A549 (cell line): ENCODE results near the gene CRACR2B. TPM values are rescaled to one million over a fixed set of nuclear protein-coding genes. Genes with fewer than 3 reads are reported as not detected.

Experiments
- ATAC-seq, 2 experiments: fragments of 200-7000 bp in 1 of 2; fragments of >200 bp in 1 of 2; cut with Nextera tagmentation in 1 of 2; cut with Tn5 transposase in 1 of 2; 3 replicates each; pipeline versions ENCODE4 v1.8.0 to v1.9.1; 2018 to 2020; ENCODE audit warnings: mild to moderate bottlenecking in 1 of 2, moderate library complexity in 1 of 2
- CTCF ChIA-PET: fragments of 300-600 bp; sonication (Branson Sonifier 250); formaldehyde crosslinking; extraction: SDS; loops from one replicate; lab custom pipeline; 2021; ENCODE audit warnings: antibody characterized with exemption, inconsistent platforms; lab: Yijun Ruan, JAX
- POLR2A ChIA-PET: fragments of 350-600 bp; formaldehyde crosslinking; extraction: SDS; loops from one replicate; lab custom pipeline; 2021; ENCODE audit warnings: antibody characterized with exemption, inconsistent platforms; lab: Yijun Ruan, JAX
- DNase-seq, 2 experiments: peaks; one replicate each; pipeline versions ENCODE4 v3.0.0 to v3.0.0-alpha.2; 2011 to 2016; ENCODE audit warnings: low read depth in 1 of 2, low spot score in 1 of 2
- FAIRE-seq: peaks from 2 replicates; lab custom pipeline; 2011; peaks lifted over from hg19 to GRCh38; lab: Jason Lieb, UNC
- H3K27ac ChIP-seq, 2 experiments: fragments of >200 bp; sonication (Bioruptor Twin); formaldehyde crosslinking; 3 replicates each; pipeline ENCODE4 v1.5.1; 2016 to 2017
- H3K4me1 ChIP-seq: fragments of >200 bp; sonication (Bioruptor Twin); formaldehyde crosslinking; 3 replicates; pipeline ENCODE4 v1.6.1; 2016
- H3K4me2 ChIP-seq: fragments of >200 bp; sonication (Bioruptor Twin); formaldehyde crosslinking; 3 replicates; pipeline ENCODE4 v1.6.1; 2016
- H3K4me3 ChIP-seq: fragments of >200 bp; sonication (Bioruptor Twin); formaldehyde crosslinking; 3 replicates; pipeline ENCODE4 v1.5.1; 2016
- H3K9me3 ChIP-seq: fragments of >200 bp; sonication (Bioruptor Twin); formaldehyde crosslinking; 3 replicates; pipeline ENCODE4 v1.6.1; 2016
- BCL3 ChIP-seq: fragments of >200 bp; sonication (Bioruptor Twin); formaldehyde crosslinking; IDR thresholded peaks from 3 replicates; pipeline ENCODE4 v1.6.1; 2016
- EP300 ChIP-seq, 2 experiments: fragments of >200 bp; sonication (Bioruptor Twin); formaldehyde crosslinking; IDR thresholded peaks; 2 replicates in 1 of 2; 3 replicates in 1 of 2; pipeline ENCODE4 v1.6.1; 2016 to 2017
- GATA3 ChIP-seq: IDR thresholded peaks from 2 replicates; pipeline ENCODE4 v1.6.1; 2012; ENCODE audit warnings: borderline replicate concordance
- HDAC2 ChIP-seq: fragments of 200-600 bp; sonication (generic); IDR thresholded peaks from 2 replicates; pipeline ENCODE4 v1.6.1; 2016
- HEYL ChIP-seq: fragments of 250-450 bp; sonication (Bioruptor Pico); IDR thresholded peaks from 2 replicates; pipeline ENCODE4 v1.8.0; 2021; ENCODE audit warnings: mild to moderate bottlenecking, moderate library complexity
- JUNB ChIP-seq: fragments of >200 bp; sonication (Bioruptor Twin); formaldehyde crosslinking; IDR thresholded peaks from 2 replicates; pipeline ENCODE4 v1.6.1; 2016
- KDM5A ChIP-seq: fragments of 200-600 bp; sonication (generic); IDR thresholded peaks from 2 replicates; pipeline ENCODE4 v1.6.1; 2016; ENCODE audit warnings: antibody characterized with exemption, mild to moderate bottlenecking
- MAFK ChIP-seq: fragments of 450-650 bp; IDR thresholded peaks from 2 replicates; pipeline ENCODE4 v1.6.1; 2014; ENCODE audit not compliant: partially characterized antibody
- MAZ ChIP-seq: fragments of 150-350 bp; IDR thresholded peaks from 2 replicates; pipeline ENCODE4 v1.6.1; 2014; ENCODE audit warnings: antibody characterized with exemption, low read depth, low read length, borderline replicate concordance
- NPAS2 ChIP-seq: fragments of 250-450 bp; sonication (Bioruptor Pico); IDR thresholded peaks from 2 replicates; pipeline ENCODE4 v1.8.0; 2022; ENCODE audit warnings: mild to moderate bottlenecking, moderate library complexity, borderline replicate concordance
- PBX3 ChIP-seq: IDR thresholded peaks from 2 replicates; pipeline ENCODE4 v1.6.1; 2012
- PHF8 ChIP-seq: fragments of 200-600 bp; sonication (generic); IDR thresholded peaks from 2 replicates; pipeline ENCODE4 v1.6.1; 2016; ENCODE audit warnings: low read depth, mild to moderate bottlenecking, antibody characterized with exemption, moderate library complexity, borderline replicate concordance
- RAD21 ChIP-seq, 2 experiments: fragments of >200 bp in 1 of 2; sonication (Bioruptor Twin) in 1 of 2; formaldehyde crosslinking in 1 of 2; IDR thresholded peaks in 1 of 2; conservative IDR thresholded peaks in 1 of 2; 2 replicates in 1 of 2; 3 replicates in 1 of 2; pipeline ENCODE4 v1.6.1; 2012 to 2018; ENCODE audit warnings: inconsistent platforms in 1 of 2
- RARB ChIP-seq: fragments of 250-450 bp; sonication (Bioruptor Pico); IDR thresholded peaks from 2 replicates; pipeline ENCODE4 v1.8.0; 2021; ENCODE audit warnings: mild to moderate bottlenecking, moderate library complexity
- RCOR1 ChIP-seq: fragments of 150-350 bp; IDR thresholded peaks from 2 replicates; pipeline ENCODE4 v1.6.1; 2014; ENCODE audit warnings: antibody characterized with exemption, low read length, low read depth
- SREBF2 ChIP-seq: fragments of 450-650 bp; IDR thresholded peaks from 2 replicates; pipeline ENCODE4 v1.6.1; 2014; ENCODE audit warnings: mild to moderate bottlenecking, moderate library complexity
- TFCP2L1 ChIP-seq: fragments of 250-450 bp; sonication (Bioruptor Pico); IDR thresholded peaks from 2 replicates; pipeline ENCODE4 v1.5.0; 2021; ENCODE audit warnings: mild to moderate bottlenecking
- TP53 ChIP-seq: fragments of 250-450 bp; sonication (Bioruptor Pico); IDR thresholded peaks from 2 replicates; pipeline ENCODE4 v1.5.0; 2021; ENCODE audit warnings: mild to moderate bottlenecking, moderate library complexity
- WGBS: methylation state at CpG from one replicate; pipeline ENCODE4 v1.1.6; 2017; ENCODE audit errors: missing lambda C conversion rate; 5-methylcytosine and 5-hydroxymethylcytosine counted together
- polyA plus RNA-seq, 4 experiments: library from polyadenylated mRNA; depleted of rRNA in 3 of 4; stranded (reverse); fragments of >200 nt; fragmentation: RNase III in 1 of 4; extraction: RNeasy Plus Mini Kit Qiagen cat#74134 plus additional on column Dnase treatment in 1 of 4; gene quantifications; 2 replicates in 3 of 4; 3 replicates in 1 of 4; pipeline ENCODE4 v1.2.3, GENCODE V29; 2011 to 2017
- TF ChIP-seq, protein P1 (sequence below): fragments of 450-650 bp; IDR thresholded peaks from 2 replicates; pipeline ENCODE4 v1.6.1; 2014; ENCODE audit warnings: antibody characterized with exemption
- TF ChIP-seq, protein P2 (sequence below): fragments of 200-600 bp; sonication (generic); IDR thresholded peaks from 2 replicates; pipeline ENCODE4 v1.6.1; 2016; ENCODE audit warnings: antibody characterized with exemption, mild to moderate bottlenecking, moderate library complexity

The CRACR2B gene
- polyA plus RNA-seq, 2 of the 4 experiments (the other 2 are of a cell fraction) = 1.2 to 3.0 TPM

GRCh38 chr11:834371-835316 lies 6.9 kb downstream of the CRACR2B start (continued):
- 0 out of 2 replicates have a peak, but pooled peaks have one; percentile 39 for TF ChIP-seq MAZ
- TF ChIP-seq MAFK = peak; percentile 82
- TF ChIP-seq JUNB = peak; percentile 31; the same call in 1 of the 2 replicates
- TF ChIP-seq HEYL (CRISPR knock-in tag) = no peak
- TF ChIP-seq NPAS2 (CRISPR knock-in tag) = no peak
- TF ChIP-seq GATA3 = peak; percentile 74; the same call in 1 of the 2 replicates
- 0 out of 2 replicates have a peak, but pooled peaks have one; percentile 39 for TF ChIP-seq TP53 (CRISPR knock-in tag)
- TF ChIP-seq BCL3 = 0 out of 3 replicates have a peak, but pooled peaks have one; percentile 39
- TF ChIP-seq RCOR1 = no peak

DNA sequence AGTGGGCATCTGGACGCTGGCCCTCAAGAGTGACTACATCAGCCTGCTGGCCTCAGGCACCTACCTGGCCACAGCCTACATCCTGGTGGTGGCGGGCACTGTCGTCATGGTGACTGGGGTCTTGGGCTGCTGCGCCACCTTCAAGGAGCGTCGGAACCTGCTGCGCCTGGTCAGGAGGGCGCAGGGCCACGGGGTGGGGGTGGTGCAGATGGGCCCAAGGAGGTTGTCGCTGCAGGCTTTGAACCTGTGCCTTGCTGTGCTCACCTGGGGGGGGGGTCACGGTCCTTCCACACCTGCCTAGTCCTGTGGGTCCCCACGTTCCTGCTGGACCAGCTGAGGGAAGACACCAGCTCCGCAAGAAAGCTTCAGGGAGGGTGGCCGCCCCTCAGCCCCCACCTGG lies 8.6 kb downstream of the CRACR2B start:
- Histone ChIP-seq H3K9me3 (no peaks in the 10 kb centered on the region), H3K4me1 (peaks cover 76% of the 10 kb centered on the region), H3K27ac (peak overlapping the region; percentile 47 to 99; a peak in 5 of 6 replicates), H3K4me3 (no peak overlapping the region), H3K4me2 (peak overlapping the region; percentile 92)
- CTCF ChIA-PET = interaction anchor here (1.6 to 3.7 kb wide), 2 partner anchors 11 to 12 kb away, joined by 6 to 21 read pairs; no protein-coding TSS in a partner anchor
- FAIRE-seq (no peak), ATAC-seq (no peak), DNase-seq (no peak)
- TF ChIP-seq RARB (CRISPR knock-in tag) = no peak
- TF ChIP-seq, protein P1, sequence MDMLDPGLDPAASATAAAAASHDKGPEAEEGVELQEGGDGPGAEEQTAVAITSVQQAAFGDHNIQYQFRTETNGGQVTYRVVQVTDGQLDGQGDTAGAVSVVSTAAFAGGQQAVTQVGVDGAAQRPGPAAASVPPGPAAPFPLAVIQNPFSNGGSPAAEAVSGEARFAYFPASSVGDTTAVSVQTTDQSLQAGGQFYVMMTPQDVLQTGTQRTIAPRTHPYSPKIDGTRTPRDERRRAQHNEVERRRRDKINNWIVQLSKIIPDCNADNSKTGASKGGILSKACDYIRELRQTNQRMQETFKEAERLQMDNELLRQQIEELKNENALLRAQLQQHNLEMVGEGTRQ = no peak
- TF ChIP-seq EP300 (IDR thresholded peaks at IDR 0.05) = no peak
- no peak for TF ChIP-seq NPAS2 (CRISPR knock-in tag)
- TF ChIP-seq HDAC2 = no peak
- TF ChIP-seq, protein P2, sequence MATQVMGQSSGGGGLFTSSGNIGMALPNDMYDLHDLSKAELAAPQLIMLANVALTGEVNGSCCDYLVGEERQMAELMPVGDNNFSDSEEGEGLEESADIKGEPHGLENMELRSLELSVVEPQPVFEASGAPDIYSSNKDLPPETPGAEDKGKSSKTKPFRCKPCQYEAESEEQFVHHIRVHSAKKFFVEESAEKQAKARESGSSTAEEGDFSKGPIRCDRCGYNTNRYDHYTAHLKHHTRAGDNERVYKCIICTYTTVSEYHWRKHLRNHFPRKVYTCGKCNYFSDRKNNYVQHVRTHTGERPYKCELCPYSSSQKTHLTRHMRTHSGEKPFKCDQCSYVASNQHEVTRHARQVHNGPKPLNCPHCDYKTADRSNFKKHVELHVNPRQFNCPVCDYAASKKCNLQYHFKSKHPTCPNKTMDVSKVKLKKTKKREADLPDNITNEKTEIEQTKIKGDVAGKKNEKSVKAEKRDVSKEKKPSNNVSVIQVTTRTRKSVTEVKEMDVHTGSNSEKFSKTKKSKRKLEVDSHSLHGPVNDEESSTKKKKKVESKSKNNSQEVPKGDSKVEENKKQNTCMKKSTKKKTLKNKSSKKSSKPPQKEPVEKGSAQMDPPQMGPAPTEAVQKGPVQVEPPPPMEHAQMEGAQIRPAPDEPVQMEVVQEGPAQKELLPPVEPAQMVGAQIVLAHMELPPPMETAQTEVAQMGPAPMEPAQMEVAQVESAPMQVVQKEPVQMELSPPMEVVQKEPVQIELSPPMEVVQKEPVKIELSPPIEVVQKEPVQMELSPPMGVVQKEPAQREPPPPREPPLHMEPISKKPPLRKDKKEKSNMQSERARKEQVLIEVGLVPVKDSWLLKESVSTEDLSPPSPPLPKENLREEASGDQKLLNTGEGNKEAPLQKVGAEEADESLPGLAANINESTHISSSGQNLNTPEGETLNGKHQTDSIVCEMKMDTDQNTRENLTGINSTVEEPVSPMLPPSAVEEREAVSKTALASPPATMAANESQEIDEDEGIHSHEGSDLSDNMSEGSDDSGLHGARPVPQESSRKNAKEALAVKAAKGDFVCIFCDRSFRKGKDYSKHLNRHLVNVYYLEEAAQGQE = no peak
- no peak for TF ChIP-seq TFCP2L1 (CRISPR knock-in tag)
- no peak for TF ChIP-seq KDM5A
- 82% methylated on average over 9 of the region's 14 CpGs for WGBS
- POLR2A ChIA-PET = interaction anchor here (1.6 to 3.4 kb wide), 2 partner anchors 17 to 27 kb away, joined by 6 to 16 read pairs; partner anchors contain the start of genes PNPLA2 and RPLP2

DNA sequence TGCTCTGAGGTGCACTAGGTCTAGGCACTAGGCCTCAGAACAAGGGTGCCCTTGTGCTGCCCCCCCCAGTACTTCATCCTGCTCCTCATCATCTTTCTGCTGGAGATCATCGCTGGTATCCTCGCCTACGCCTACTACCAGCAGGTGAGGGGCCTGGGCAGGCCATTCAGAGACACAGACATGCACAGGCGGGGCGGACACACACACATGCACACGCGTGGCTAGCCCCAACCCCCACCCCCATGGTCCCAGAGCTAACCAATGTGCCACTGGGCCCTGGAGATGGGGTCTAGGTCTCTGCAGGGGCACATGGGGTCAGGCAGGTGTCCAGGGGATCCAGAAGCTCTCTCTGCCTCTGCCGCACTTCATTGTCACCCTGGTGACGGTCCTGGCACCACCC lies 9.0 kb downstream of the CRACR2B start:
- Histone ChIP-seq H3K4me3 (no peak overlapping the region), H3K27ac (peak overlapping the region; percentile 47 to 99), H3K9me3 (no peaks in the 10 kb centered on the region), H3K4me2 (peak overlapping the region; percentile 92), H3K4me1 (peaks cover 71% of the 10 kb centered on the region)
- 87% methylated on average over 2 of the region's 9 CpGs for WGBS
- no peak for TF ChIP-seq SREBF2
- peak; percentile 35; the same call in 1 of the 2 replicates for TF ChIP-seq PBX3
- no peak for TF ChIP-seq RAD21 (conservative IDR thresholded peaks at IDR 0.05 in 1 of 2, IDR thresholded peaks at IDR 0.05 in 1 of 2)
- TF ChIP-seq RCOR1 = no peak
- no peak for TF ChIP-seq BCL3
- no peak for TF ChIP-seq EP300 (IDR thresholded peaks at IDR 0.05)
- no peak for TF ChIP-seq PHF8
- POLR2A ChIA-PET = interaction anchor here (1.6 to 3.4 kb wide), 2 partner anchors 17 to 28 kb away, joined by 6 to 16 read pairs; partner anchors contain the start of genes PNPLA2 and RPLP2
- ATAC-seq (no peak), DNase-seq (no peak), FAIRE-seq (no peak)
- CTCF ChIA-PET = interaction anchor here (3.7 kb wide), 1 partner anchor 12 kb away, joined by 21 read pairs; no protein-coding TSS in a partner anchor
